NB4 (cell line): ENCODE measurements around the gene KDF1.

ENCODE experiments used
- POLR2A ChIP-seq: IDR thresholded peaks from 2 replicates; pipeline ENCODE4 v1.6.1; 2011; ENCODE audit warnings: mild to moderate bottlenecking; ENCODE audit not compliant: insufficient read length; ENCODE audit errors: extremely low read depth
- TF ChIP-seq, protein P1 (sequence below): IDR thresholded peaks from one replicate; pipeline ENCODE4 v1.5.1; 2012; ENCODE audit warnings: low read depth, low read length

- no peak for TF ChIP-seq POLR2A
- TF ChIP-seq, protein P1, sequence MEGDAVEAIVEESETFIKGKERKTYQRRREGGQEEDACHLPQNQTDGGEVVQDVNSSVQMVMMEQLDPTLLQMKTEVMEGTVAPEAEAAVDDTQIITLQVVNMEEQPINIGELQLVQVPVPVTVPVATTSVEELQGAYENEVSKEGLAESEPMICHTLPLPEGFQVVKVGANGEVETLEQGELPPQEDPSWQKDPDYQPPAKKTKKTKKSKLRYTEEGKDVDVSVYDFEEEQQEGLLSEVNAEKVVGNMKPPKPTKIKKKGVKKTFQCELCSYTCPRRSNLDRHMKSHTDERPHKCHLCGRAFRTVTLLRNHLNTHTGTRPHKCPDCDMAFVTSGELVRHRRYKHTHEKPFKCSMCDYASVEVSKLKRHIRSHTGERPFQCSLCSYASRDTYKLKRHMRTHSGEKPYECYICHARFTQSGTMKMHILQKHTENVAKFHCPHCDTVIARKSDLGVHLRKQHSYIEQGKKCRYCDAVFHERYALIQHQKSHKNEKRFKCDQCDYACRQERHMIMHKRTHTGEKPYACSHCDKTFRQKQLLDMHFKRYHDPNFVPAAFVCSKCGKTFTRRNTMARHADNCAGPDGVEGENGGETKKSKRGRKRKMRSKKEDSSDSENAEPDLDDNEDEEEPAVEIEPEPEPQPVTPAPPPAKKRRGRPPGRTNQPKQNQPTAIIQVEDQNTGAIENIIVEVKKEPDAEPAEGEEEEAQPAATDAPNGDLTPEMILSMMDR: no peak
Measured at GRCh38 chr1:26936823-26937222, 23.4 kb downstream of the KDF1 start.
